Ramos (cell line): ENCODE results near the gene ANTXRL.
"Not testable (repeated sequence)": the region's sequence is repeated elsewhere in the genome, so short reads cannot be mapped to it uniquely, and the experiment has no call there.

Experiments used
- in situ Hi-C: fragments of 300-500 bp; cut with MboI; formaldehyde crosslinking; loops from one replicate; pipeline ENCODE4 v1.14.3; 2022; ENCODE audit warnings: low sequenced_read_pairs; ENCODE audit not compliant: unreplicated experiment

ANTXRL gene

DNA sequence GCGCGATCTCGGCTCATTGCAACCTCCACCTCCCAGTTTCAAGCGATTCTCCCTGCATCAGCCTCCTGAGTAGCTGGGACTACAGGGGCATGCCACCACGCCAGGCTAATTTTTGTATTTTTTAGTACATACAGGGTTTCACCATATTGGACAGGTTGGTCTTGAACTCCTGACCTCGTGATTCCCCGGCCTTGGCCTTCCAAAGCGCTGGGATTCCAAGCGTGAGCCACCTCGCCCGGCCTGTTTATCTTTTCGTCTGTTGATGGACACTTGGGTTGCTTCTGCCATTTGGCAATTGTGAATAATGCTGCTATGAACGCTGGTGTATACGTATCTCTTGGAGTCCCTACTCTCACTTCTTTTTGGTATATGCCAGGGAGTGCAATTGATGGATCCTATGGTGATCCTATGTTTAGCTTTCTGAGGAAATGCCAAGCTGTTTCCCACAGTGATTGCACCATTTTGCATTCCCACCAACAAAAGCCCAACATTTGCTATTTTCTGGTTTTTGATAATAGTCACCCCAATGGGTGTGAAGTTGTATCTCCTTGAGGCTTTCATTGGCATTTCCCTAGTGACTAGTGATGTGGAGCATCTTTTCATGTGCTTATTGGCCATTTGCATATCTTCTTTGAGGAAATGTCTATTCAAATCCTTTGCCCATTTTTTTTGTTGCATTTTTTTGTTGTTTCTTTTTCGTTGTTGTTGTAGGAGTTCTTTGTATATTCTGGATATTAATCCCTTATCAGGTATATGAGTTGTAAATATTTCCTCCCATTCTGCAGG, 3.5 kb downstream of the ANTXRL start:
- in situ Hi-C loops: no loop called here

DNA sequence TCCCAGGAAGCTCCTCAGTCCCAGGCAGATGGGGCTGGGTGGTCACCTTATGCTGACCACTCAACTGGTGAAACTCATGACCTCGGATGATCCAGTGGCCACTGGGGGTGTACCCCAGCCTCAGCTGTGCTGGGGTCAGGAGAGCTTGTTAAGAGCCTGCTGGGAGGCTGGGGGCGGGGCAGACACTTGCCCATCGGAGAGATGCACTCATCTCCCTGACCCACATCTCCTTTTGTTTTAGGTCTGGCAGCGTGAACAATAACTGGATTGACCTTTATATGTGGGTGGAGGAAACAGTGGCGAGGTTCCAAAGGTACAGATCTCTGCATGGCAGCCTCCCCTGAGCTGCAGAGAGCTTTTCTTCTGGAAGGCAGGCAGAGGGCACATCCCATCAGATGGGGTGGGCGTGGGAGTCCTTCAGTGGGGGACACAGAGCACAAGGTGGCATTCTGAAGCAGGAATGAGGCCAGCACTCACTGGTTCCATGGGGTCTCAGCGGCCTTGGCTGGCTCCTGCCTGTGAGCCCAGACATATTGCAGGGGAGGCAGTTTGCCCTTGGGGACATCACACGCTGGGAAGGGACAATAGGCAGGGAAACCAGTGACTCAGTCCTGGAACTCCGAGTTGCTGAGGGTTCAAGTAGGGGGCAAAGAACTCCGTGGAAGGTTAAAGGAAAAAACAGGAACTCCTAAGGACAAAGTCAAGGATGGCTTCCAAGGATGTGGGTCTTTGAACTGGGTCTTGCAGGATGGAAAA, 5.2 kb downstream of the ANTXRL start:
- in situ Hi-C loops: no loop called here

DNA sequence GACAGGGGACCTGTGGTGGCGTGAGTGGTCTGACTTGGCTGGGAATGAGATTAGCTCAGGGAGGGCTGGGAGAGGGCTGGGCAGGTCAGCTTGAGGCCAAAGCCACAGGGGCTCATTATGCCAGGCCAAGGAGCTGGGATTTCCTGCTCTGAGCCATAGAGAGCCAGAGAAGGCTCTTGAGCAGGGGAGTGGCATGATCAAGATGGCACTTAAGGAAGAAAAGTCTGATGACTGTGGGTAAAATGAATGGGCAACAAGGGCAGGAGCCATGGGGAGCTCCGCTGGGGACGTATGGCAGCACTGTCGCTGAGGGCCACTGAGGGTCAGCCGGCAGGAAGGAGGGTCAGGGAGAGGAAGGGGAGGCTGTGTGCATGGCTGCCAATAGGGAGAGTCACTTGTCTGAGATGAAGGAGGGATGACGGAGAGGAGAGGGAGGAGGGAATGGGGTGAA, 5.8 kb downstream of the ANTXRL start:
- in situ Hi-C loops: no loop called here

- in situ Hi-C loops: no loop called here
These were observed 6.4 kb downstream of the ANTXRL start for GRCh38 chr10:46293228-46293627.

GRCh38 chr10:46293832-46294640, 7.2 kb downstream of the ANTXRL start:
- in situ Hi-C loops: no loop called here

DNA sequence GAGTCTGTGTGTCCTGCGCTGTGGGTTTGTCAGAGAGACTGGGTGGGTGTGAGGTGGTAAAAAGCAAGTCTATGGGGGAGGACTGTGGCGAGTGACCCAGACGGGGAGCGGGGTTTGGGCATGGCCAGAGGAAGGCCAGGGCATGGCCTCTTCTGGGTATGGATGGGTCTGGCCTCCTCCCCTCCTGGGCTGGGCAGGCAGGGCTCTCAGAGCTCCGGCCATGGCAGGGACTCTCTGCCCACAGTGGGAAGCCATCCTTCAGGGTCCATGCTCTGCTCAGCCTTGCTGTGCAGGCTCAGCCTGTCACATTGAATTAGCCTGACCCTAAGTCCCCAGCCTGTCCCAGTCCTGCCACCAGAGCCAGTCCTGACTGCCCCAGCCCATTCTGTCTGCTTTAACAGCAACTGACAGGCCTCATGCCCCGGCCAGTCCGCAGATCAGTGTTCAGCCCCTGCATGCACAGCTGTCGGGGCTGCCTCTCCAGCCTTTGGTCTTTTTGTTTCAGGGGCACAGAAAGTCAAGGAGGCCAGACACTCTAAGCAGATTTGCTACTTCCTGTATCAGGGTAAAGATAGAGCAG, 7.9 kb downstream of the ANTXRL start:
- in situ Hi-C loops: no loop called here

DNA sequence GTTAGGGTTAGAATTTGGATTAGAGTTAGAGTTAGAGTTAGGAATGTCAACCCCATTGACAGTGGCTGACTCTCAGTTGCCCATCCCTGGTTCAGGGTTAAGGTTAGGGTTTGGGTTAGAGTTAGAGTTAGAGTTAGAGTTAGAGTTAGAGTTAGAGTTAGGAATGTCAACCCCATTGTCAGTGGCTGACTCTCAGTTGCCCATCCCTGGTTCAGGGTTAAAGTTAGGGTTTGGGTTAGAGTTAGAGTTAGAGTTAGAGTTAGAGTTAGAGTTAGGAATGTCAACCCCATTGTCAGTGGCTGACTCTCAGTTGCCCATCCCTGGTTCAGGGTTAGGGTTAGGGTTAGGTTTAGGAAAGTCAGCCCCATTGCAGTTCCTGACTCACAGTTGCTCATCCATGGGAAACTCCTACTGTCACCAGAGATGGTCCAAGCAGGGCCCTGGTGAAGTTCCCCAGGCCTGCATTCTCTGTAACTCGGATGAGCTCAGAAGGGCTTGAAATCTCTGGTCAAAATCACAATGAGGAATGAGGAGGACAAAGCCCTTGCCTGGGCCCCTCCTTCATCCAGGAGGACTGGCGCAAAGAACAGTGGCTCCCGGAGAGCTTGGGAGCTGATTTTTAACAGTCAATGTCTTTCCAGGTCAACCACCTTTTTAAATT, 8.7 kb downstream of the ANTXRL start:
- in situ Hi-C loops: not testable (repeated sequence)

- in situ Hi-C loops: not testable (repeated sequence)
These were observed 9.3 kb downstream of the ANTXRL start for GRCh38 chr10:46296086-46296485.

- in situ Hi-C loops: no loop called here
These were observed 9.9 kb downstream of the ANTXRL start for GRCh38 chr10:46296641-46297141.

DNA sequence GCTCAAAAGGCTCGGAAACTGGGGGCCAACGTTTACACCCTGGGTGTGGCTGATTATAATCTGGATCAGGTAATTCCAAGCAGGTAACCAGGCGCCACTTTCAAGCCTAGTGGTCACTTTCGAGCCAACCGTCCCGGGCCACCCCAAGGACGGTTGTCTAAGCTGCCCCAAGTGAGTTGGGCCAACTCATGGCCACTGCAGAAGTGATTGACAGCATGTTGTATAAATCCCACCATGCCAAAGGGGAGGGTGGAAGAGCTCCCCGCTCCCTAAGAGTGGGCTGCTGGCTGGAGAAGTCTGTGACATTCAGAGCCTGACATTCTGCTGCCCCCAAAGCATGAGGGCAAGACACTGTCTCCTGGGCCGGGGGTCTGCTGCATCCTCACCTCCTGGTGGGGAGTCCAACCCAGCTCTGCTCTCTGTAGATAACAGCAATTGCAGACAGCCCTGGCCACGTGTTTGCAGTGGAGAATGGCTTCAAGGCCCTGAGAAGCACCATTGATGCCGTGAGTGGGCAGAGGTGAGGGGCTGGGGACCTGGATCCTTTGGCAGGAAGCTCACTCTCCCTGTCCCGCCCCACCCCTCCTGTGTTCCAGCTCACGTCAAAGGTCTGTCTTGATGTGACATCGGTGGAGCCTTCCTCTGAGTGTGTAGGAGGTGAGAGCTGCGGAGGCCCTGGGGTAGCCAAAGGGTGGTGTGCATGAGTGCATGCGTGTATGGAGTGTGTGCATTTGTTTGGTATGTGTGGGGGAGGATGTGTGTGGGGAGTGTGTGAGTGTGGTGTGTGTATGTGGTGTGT, 10.8 kb downstream of the ANTXRL start:
- in situ Hi-C loops: no loop called here

DNA sequence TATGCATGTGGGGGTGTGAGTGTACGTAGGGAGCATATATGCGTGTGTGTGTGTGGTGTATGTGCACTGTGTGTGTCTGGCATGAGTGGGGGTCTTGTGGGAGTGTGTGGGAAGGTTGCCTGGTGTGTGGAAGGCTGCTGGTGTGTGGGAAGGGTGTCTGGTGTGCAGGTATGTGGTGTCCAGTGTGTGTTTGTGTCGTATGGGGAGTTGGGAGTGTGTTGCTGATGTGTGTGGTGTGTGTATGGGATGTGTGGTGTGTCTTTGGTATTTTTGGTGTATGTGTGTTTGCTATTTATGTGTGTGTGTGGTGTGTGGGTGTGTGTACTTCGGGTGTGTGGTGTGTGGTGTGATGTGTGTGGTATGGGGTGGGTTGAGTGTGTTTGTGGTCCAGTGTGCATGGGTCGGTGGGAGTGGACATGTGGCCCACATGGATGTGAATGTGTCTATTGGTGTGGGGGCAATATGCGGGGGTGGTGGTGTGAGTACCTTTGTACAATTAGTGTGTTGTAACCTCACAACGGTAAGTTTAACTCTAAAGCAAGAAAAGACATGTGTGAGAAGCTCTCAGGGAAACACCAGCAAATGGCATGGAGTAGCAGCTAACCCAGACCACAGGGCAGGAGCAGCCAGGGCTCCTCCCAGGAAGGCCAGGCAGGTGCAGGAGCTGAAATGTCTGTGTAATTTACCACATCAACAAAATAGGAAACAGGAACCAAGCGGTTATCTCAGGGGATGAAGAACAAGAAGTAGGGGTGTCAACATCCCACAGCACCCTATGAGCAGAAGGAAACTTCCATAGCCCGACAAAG, 11.9 kb downstream of the ANTXRL start:
- in situ Hi-C loops: no loop called here

- in situ Hi-C loops: no loop called here
These were observed 12.4 kb downstream of the ANTXRL start for GRCh38 chr10:46299286-46299535.

GRCh38 chr10:46299536-46300369, 13.0 kb downstream of the ANTXRL start:
- in situ Hi-C loops: no loop called here

DNA sequence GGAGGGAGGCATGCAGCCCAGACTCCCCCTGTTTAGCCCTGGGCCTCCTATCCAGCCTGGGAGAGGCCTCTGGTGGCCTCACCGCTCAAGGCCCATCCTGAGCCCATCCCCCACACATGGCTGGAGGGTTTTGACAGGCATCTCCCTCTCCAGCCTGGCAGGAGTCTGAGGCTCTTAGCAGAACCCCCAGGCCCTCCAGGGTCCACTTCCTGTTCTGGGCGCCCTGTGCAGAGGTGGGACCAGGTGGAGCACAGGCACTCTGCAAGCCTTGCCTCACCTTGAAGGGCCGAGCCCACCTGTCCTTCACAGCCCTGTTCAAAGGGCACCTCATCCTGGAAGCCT, 13.5 kb downstream of the ANTXRL start:
- in situ Hi-C loops: not testable (repeated sequence)

DNA sequence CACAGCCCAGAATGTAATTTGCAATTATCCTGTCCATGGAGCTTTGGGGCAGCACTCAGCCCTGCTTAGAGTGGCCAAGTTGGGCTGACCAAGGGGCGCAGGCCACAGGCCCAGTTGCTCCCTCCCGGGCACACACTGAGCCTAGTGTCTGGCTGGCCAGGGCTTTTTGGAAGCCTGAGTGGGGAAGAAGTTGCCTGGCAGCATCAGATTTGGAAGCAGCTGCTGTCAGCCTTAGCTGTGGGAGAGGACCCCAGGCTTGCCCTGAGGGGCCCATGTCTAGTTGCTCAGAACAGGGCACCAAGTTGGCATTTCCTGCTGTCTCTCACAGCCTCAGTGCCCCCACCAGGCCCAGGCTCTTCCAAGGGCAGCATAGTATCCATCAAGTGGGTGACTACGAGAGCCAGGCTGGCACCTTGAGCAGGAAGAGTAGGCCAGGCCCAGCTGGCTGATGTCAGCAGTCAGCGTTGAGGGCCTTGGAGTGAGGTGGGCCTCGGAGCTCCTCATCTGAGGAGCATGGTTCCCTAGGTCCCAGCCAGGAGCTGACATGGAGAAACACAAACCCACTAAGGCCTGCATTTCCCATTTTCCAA, 14.4 kb downstream of the ANTXRL start:
- in situ Hi-C loops: no loop called here

GRCh38 chr10:46301721-46302479, 15.1 kb downstream of the ANTXRL start:
- in situ Hi-C loops: no loop called here
